ENCODE results near the gene SMARCC1.
"Not testable (repeated sequence)": the region's sequence is repeated elsewhere in the genome, so short reads cannot be mapped to it uniquely, and the experiment has no call there.

Gene SMARCC1

DNA sequence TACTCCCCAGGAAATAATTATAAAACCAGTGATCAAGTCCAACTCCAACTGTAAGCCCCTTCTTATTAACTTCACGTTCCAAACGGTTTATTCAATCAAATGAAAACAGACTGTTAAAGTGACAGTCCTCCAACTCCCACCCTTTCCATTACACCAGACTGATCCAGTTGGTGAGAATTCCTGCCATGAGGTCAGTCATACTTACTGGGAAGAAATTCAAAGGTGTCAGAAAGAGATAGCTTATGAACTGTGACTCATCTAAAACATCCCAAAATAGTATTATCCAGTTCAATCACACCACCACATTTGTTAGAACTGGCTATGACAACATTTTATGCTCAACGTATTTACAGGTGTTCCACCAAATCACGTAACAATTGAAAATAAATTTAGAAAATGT lies 19.5 kb downstream of the SMARCC1 start:
- no peak for DNase-seq

DNA sequence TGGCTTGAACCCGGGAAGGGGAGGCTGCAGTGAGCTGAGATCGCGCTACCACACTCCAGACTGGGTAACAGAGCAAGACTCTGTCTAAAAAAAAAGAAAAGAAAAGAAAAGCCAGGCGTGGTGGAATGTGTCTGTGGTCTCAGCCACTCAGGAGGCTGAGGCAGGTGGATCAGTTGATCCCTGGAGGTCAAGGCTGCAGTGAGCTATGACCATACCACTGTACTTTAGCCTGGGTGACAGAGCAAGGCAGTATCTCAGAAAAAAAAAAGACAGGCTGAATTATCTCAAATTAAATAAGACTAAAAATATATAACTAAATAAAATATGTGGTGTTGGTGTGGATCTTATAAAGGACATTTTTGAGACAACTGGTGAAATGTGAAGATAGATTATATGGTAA lies 20.6 kb downstream of the SMARCC1 start:
- no peak for DNase-seq

DNA sequence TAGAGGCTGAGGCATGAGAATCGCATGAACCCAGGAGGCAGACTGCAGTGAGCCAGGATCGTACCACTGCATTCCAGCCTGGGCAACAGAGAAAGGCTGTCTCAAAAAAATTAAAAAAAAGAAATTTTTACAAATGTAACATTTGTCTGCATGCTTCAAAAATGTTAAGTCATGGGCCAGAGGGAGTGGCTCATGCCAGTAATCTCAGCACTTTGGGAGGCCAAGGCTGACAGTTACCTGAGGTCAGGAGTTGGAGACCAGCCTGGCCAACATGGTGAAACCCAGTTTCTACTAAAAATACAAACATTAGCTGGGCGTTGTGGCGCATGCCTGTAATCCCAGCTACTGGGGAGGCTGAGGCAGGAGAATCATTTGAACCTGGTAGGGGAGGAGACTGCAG lies 21.5 kb downstream of the SMARCC1 start:
- not testable (repeated sequence) for DNase-seq

DNA sequence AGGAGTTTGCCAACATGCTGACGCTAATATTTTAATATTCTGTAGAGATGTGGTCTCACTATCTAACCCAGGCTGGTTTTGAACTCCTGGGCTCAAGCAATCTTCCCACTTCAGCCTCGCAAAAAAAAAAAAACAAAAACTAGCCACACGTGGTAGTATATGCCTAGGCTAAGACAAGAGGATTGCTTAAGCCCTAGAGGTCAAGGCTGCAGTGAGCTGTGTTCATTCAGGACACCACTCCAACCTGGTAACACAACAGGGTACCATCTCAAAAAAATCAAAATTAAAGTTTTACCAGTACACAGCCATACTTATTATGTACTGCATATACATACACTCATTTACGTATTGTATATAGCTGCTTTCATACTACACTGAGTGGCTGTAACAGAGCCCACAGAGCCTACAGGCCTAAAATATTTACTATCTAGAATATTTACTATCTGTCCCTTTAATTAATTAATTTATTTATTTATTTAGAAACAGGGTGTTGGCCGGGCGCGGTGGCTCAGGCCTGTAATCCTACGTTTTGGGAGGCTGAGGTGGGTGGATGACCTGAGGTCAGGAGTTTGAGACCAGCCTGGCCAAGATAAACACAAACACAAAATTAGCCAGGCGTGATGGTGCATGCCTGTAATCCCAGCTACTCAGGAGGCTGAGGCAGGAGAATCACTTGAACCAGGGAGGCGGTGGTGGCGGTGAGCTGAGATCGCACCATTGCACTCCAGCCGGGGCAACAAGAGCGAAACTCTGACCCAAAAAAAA lies 23.2 kb downstream of the SMARCC1 start:
- no peak for DNase-seq

DNA sequence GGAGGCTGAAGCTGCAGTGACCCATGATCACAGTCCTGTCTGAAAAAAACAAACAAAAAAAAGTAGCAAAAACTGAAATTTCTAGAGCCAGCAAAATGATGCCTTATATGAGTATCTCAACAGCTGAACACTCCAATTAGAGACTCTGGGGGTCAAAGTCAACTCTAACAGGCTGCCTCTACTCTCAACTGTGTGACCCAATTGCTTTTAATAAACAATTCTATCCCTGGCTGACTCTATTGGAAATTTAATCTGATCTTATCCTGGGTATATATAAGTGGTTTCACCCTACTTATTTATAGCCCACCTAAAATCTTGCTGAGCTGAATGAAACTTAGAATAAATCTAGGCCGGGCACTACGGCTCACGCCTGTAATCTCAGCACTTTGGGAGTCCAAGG lies 29.0 kb downstream of the SMARCC1 start:
- DNase-seq: no peak

DNA sequence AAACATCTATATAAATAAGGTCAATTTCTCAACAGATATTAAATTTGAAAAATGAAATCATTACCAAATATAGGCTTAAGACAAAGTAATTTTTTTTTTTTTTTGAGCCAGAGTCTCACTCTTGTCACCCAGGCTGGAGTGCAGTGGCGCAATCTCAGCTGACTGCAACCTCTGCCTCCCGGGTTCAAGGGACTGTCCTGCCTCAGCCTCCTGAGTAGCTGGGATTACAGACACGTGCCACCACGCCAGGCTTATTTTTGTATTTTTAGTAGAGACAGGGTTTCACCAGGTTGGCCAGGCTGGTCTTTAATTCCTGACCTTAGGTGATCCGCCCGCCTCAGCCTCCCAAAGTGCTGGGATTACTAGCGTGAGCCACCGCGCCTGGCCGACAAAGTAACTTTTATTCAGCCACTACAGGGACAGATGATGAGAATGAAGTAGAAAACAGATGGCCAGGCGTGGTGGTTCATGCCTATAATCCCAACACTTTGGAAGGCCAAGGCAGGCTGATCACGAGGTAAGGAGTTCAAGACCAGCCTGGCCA lies 30.8 kb downstream of the SMARCC1 start:
- DNase-seq: not testable (repeated sequence)

DNA sequence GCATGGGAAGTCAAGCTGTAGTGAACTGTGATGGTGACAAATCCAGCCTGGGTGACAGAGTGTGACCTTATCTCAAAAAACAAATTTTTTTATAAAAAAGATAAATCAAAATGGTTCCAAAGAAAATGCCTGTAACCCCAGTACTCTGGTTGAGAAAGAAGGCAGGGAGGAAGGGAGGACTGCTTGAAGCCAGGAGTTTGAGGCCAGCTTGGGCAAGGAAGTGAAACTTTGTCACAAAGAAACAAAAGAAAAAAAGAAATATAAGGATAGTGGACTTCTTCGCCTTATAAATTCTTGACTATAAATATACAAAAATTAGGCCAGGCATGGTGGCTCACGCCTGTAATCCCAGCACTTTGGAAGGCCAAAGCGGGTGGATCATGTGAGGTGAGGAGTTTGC lies 34.1 kb downstream of the SMARCC1 start:
- no peak for DNase-seq

DNA sequence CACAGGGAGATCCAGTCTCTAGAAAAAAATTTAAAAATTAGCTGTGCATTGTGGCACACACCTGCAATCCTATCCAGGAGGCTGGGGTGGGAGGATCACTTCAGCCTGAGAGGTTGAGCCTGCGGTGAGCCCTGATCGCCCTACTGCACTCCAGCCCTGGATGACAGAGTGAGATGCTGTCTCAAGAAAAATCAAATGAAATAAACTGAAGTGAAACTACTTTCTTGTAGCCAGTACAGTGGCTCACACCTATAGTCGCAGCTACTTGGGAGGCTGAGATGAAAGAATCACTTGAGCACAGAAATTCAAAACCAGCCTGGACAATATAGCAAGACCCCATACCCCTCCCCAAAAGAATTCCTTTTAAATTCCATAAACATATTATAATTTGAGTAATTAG lies 35.4 kb downstream of the SMARCC1 start:
- no peak for DNase-seq

DNA sequence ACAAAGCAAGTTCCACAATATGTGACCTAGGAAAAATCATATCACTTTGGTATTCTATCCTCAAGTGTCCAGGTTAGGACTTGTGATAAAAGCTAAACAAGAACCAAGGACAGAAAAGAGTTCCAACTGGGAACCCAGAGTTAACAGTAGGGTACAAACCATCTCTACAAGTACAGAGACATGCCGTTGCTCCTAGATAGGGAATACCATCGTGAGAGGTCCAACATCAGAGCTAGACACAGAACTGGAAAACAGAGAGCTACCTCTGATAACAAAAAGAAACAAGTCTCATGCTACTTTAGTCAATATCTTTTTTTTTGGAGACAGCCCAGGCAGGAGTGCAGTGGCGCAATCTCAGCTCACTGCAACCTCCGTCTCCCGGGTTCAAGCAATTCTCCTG lies 37.8 kb downstream of the SMARCC1 start:
- no peak for DNase-seq

DNA sequence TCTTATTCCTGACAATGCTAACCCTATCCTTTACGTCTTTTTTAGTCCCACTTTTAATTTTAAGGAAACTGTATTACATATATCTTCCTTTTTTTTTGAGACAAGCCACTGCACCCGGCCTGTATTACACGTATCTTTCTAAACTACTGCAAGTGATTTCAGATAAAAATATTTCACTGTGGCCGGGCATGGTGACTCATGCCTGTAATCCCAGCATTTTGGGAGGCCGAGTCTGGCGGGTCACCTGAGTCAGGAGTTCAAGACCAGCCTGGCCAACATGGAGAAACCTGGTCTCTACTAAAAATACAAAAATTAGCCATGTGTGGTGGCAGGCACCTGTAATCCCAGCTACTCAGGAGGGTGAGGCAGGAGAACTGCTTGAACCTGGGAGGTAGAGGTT lies 38.3 kb downstream of the SMARCC1 start:
- not testable (repeated sequence) for DNase-seq

DNA sequence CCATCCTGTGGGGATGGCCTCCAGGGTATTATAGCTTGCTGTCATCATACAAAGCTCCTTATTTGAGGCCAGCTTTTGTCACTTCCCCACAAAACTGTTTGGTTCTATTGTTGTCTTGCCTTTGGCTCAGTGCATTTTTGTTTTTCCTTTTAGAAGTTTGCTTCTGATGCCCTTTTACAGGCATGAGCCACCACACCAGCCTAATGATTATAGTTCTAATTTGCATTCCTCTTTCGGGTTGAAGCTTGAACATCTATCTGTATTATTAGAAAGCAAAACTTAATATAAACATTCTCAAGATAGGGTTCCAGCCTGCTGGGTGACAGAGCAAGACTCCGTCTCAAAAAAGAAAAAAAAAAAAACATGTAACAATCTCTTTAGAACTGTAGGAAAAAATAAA lies 39.8 kb downstream of the SMARCC1 start:
- no peak for DNase-seq

DNA sequence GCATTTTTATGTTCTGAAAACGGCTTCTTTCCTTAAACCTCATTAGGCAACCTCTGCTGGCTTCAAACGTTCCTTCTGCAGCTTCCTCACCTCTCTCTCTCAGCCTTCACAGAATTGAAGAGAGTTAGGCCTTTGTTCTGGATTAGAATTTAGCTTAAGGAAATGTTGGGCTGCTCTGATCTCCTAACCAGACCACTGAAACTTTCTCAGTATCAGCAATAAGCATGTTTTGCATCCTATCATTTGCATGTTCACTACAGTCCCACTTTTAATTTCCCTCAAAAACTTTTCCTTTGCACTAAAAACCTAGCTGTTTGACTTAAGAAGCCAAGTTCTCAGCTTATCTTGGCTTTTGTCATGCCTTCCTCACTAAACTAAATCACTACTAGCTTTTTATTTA lies 49.5 kb downstream of the SMARCC1 start:
- DNase-seq: no peak

DNA sequence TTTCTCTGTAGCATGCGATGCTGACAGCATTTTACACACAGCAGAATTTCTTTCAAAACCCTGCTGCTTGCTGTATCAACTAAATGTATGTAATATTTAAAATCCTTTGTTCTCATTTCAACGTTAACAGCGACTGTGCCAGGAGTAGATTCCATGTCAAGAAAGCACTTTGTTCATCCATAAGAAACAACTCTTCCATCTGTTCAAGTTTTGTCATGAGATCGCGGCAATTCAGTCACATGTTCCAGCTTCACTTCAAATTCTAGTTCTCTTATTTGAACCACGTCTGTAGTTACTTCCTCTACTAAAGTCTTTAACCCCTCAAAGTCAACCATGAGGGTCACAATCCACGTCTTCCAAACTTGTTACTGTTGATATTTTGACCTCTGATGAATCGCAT lies 50.6 kb downstream of the SMARCC1 start:
- no peak for DNase-seq

DNA sequence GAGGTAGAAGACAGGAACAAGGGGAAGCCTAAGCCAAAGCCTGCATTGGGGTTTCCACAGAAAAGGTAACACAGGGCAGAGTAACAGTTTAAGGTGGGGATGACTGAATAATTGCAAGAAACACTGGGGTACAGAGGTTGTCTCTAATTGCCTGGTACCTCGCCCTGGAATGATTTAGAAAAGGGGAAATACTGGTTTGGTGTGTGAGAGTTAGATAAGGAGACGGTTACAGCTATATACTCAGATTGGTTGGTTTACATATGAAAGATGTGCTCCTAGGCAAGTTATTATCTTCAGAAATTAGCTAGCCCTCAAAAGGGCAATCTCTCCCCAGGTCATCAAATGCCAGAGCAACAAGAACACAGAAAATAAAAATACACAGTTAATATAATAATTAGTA lies 58.8 kb downstream of the SMARCC1 start:
- DNase-seq: no peak

DNA sequence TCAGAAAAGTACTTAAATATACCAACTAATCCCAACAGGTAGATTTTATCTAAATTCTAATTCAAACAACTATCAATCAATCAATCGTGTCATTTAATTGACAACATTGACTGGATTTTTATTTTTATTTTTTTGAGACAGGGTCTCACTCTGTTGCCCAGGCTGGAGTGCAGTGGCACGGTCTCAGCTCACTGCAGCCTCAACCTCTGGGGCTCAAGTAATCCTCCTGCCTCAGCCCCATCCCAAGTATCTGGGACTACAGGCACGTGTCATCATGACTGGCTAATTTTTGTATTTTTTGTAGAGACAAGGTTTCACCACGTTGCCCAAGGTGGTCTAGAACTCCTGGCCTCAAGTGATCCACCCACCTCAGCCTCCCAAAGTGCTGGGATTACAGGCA lies 64.2 kb downstream of the SMARCC1 start:
- DNase-seq: not testable (repeated sequence)

DNA sequence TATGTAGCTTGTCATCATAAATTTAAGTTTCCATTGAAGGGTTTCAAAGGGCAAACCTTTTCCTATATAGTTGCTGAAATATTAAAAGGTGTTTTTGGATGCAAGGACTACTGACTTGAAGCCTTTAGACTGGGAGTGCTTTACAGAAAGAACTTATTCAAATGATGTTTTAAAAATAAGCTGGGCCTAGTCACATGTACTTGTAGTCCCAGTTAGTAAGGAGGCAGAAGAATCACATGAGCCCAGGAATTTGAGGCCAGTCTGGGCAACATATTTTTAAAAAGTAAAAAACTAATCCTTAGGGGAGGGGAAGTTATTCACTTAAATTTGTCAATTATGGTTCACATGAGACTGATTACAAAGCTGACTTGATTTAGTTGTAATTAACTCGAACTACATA lies 65.0 kb downstream of the SMARCC1 start:
- DNase-seq: no peak

DNA sequence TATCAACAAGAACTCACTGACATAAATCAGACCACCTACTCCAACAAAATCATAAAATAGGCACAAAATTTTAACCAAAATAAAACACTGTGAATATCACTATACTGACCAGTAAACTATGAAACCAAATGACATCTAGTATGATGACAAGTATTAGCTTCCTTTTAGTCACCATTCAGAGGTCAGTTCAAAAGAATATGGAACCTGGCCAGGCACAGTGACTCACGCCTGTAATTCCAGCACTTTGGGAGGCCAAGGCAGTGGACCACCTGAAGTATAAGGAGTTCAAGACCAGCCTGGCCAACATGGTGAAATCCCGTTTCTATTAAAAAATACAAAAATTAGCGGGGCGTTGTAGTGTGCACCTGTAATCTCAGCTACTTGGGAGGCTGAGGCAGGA lies 65.8 kb downstream of the SMARCC1 start:
- DNase-seq: no peak

DNA sequence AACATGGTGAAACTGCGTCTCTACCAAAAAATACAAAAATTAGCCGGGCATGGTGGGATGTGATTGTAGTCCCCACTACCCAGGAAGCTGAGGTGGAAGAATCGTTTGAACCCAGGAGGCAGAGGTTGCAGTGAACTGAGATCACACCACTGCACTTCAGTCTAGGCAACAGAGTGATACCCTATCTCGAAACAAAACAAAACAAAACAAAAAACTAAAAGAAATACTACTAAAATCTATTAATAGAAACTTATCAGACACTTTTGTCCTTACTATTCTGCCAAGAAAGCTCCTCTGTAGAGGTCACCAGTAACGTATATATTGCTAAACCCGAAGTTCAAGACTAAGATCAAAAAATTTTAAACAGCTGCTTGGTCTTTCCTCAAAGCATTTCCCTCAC lies 67.1 kb downstream of the SMARCC1 start:
- no peak for DNase-seq

DNA sequence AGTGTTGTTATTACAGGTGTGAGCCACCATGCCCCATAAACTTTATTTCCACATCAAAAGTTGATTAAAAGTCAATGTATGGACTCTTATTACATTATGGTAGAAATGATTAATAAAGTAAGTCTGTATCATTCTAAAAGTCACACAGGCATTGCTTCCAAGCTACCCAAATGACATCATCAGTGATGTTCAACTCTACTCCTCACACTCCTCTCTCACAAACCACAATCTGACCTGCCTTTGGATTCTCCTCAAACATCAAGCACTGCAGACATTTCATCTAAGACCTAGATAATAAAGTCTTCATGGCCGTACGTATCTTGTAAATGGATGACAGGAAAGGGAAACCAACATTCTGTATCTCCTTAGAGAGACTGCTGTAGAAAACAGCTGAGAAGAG lies 68.0 kb downstream of the SMARCC1 start:
- no peak for DNase-seq

DNA sequence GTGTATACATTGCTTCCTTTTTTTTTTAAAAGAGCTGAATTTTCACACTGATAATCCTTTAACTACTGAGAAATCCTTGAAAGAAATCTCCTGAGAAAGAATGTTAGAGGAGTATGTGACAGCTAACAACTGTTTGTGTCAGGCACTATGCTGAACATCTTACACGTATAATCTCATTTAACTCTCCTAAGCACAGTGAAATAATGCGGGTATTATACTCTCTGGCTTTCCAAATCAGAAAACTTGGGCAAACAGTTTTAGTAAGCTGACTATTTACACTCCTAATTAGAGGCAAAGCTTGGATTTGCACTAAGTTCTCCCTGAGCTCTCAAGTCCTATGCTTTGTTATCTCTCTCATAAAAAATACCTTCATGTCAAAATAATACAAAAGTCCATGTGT lies 69.3 kb downstream of the SMARCC1 start:
- DNase-seq: no peak

DNA sequence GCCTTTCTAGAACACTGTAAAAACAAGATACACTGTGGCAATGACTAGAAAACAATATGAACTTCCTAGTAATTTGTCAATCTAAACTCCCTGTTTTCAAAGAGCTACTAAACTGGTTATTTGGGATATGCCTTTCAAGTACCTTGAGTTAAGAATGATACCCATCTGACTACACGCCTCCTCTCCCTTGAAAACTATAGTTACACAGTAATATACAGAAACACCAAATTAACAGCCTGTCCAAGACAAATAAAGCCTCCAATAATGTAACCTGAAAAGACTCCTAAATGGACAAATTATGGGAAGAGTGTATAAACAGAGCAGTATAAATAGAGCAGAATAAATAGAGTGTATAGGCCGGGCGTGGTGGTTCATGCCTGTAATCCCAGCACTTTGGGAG lies 70.1 kb downstream of the SMARCC1 start:
- DNase-seq: no peak

DNA sequence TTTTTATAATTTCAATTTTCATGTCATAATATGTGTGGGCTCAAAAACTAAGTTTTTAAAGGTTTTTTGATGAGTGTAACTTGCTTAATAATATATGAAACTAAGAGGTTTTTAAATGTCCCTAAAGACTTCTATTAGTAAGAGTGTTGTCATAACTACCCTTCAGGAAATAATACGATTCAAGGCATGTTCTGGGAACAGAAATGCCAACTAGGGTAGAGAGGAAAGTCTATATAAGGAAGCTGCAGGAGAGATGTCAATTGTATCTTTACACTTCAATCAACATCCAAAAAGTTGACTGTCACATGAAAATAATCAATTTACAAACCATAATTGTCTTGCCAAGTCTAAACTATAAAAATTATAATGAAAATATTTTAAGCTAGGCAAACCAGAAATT lies 76.3 kb downstream of the SMARCC1 start:
- DNase-seq: no peak

DNA sequence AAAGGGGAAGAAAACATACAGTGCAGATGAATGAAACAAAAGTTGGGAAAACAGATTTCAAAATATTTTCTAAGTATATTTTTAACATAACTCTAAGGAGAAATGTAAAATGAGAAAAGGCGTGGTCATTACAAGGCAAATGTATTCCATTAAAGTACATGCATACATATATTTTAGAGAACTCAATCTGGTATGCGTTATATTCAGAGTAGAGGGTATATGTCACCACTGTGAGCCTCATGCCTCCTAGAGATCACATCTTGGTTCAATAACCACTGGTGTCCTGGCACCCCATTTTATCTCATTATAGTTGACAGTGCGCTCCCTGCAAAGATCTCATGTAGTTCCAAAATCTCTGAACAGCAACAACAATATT lies 77.5 kb downstream of the SMARCC1 start:
- no peak for DNase-seq

DNA sequence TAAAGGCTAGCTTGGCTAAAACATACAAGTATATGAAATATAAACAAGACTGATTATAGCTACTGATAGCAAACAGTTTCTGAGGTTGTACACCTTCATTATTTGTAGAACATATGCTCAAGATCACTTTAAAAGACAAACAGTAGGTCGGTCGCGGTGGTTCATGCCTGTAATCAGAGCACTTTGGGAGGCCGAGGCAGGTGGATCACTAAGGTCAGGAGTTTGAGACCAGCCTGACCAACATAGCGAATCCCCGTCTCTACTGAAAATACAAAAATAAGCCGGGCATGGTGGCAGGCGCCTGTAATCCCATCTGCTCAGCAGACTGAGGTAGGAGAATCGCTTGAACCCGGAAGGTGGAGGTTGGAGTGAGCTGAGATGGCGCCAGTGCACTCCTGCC lies 80.3 kb downstream of the SMARCC1 start:
- no peak for DNase-seq

DNA sequence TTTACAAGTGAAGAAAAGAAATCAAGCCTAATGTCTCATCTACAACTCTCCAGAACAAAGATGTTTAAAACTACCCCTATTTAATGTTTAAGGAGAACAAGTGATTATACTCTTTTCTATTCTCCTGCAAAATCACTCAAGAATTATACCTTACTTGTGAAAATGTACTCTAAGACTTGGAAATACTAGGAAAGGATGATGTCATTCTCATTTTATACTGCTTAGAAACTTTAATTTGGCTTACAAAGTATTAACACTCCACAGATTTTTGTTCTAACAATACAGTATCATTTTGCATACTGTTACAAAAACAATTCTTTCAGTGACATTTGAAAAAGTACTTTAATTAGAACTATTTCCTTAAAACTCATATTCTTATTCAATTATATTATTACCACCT lies 89.5 kb downstream of the SMARCC1 start:
- DNase-seq: no peak
